VCaP (cell line): Measurements from ENCODE around the gene UGT3A2.

ENCODE experiments used
- H3K27ac ChIP-seq: fragments of 450-650 bp; 2 replicates; pipeline ENCODE4 v1.5.1; 2017
- CTCF ChIP-seq: fragments of 450-650 bp; conservative IDR thresholded peaks from 2 replicates; pipeline ENCODE4 v1.5.1; 2017; ENCODE audit warnings: mild to moderate bottlenecking, moderate library complexity

Gene UGT3A2

GRCh38 chr5:36017622-36018021, 49.1 kb downstream of the UGT3A2 start:
- TF ChIP-seq CTCF = no peak

DNA sequence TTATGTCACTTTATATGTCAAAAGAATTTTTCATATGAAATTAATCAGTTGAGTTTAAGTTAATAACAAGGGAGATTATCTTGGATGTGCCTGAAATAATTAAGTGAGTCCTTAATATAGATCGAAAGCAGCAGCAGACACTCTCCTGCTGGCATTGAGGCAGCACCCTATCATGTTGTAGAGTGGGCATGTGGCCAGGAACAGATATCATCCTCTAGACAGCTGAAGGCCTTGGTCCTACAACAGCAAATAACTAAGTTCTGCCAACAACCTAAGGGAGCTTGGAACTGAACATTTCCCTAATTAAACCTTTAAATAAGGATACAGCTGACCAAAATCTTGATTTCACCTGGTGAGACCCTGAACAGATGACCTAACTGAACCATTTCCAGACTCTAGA, 49.7 kb downstream of the UGT3A2 start:
- no peak for TF ChIP-seq CTCF
- peak overlapping the region; percentile 57 for H3K27ac ChIP-seq

More at GRCh38 chr5:36017622-36018021, 49.1 kb downstream of the UGT3A2 start:
- H3K27ac ChIP-seq = peak overlapping the region; percentile 57

DNA sequence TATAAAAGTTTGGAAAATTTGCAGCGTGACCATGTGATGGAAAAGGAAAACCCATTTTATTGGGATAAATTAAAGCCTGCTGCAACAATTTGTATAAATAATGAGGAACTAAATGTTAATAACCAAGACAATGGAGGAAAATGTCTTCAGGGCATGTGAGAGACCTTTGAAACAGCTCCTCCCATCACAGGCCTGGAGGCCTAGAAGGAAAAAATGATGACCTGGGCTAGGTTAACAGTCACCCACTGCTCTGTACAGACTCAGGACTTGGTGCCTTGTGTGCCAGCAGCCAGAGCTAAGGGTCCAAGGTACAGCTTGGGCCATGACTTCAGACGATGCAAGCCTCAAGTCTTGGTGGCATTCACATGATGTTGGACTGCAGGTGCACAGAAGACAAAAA, 53.5 kb downstream of the UGT3A2 start:
- no peak overlapping the region for H3K27ac ChIP-seq
- no peak for TF ChIP-seq CTCF

DNA sequence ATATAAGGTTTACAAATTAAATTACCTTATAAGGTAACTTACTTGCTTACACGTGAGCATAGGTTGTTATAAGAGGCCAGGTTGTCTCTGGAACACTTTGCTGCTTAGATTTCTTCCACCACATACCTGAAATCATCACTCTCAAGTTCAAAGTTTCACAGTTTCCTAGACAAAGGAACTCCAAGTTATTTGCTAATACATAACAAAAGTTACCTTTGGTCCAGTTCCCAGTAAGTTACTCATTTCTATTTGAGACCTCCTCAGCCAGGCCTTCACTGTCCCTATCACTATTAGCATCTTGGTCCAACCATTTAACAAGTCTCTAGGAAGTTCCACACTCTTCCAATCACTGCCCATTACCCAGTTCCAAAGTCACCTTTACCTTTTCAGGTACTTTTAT, 57.0 kb downstream of the UGT3A2 start:
- no peak for TF ChIP-seq CTCF

GRCh38 chr5:36007366-36007765, 59.3 kb downstream of the UGT3A2 start:
- TF ChIP-seq CTCF = no peak
- no peak overlapping the region for H3K27ac ChIP-seq

More for the DNA sequence above, 57.0 kb downstream of the UGT3A2 start:
- H3K27ac ChIP-seq = no peak overlapping the region

DNA sequence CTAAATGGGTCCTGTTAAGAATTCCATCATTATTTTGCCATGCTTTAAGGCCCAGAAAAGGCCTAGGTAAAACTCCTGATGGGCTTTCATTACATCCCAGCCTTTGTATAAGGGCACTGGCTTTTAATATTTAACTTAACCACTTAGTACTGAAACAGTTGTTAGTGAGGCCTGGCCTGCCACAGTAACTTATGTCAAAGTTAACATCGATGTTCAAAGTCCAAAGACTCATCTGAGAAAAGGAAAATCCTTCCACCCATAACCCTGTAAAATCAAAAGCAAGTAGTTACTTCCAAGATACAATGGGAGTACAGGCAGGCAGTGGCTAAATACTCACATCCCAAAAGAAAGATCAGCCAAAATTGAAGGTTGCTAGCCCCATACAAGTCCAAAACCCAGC, 60.5 kb downstream of the UGT3A2 start:
- TF ChIP-seq CTCF = no peak
- H3K27ac ChIP-seq = no peak overlapping the region

DNA sequence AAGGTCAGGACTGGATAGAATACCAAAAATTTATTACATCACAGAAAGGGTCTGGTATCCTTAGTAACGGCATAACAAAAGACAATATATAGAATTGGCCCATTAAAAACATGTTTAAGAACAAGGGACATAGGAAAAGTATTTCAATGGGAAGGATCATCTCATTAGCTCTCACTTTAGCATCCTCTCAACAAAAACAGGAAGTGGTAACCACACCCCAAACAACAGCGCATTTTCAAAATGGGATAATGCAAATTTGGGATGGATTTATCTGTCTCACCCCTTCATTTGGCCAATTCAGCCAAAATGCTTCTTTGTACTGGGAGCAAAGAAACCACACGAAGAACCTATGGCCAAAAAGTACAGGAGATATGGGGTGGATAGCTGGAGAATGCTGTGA, 65.7 kb downstream of the UGT3A2 start:
- no peak for TF ChIP-seq CTCF
- H3K27ac ChIP-seq = no peak overlapping the region

GRCh38 chr5:35999547-35999946, 67.1 kb downstream of the UGT3A2 start:
- no peak for TF ChIP-seq CTCF
- H3K27ac ChIP-seq = no peak overlapping the region
